Stimulated activated CD8-positive, alpha-beta memory T cell treated with anti-CD3 and anti-CD28 coated beads, Interleukin-15, amount 100 ng/mL, for 1 hour (primary cell): Measurements from ENCODE around the gene NPAS4.
"Not testable (repeated sequence)": the region's sequence is repeated elsewhere in the genome, so short reads cannot be mapped to it uniquely, and the experiment has no call there.

Experiments
- DNase-seq: peaks from one replicate; pipeline ENCODE4 v3.0.0-alpha.2; 2020; ENCODE audit warnings: low read depth

Gene NPAS4

GRCh38 chr11:66418168-66418985 is 2.5 kb upstream of the NPAS4 start:
- DNase-seq: peak; percentile 25

DNA sequence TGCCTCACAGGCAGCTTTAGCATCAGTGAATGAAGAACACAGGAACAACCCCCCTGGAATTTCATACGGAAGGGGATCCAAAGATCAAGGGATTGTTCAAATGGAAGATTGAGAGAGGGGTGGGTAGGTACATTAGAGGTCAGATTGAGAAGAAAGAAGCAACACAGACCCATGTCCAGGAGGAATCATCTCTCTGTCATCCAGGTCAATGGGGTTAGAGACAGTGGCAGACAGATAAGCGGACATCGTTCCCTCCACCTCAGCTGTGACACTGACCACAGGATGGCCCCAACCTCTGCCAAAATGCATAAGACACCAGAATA is 1.9 kb upstream of the NPAS4 start:
- DNase-seq: no peak

- no peak for DNase-seq
Measured at GRCh38 chr11:66419825-66420224, 1.0 kb upstream of the NPAS4 start.

GRCh38 chr11:66421492-66422205 is 814 bp downstream of the NPAS4 start:
- peak; percentile 75 for DNase-seq

DNA sequence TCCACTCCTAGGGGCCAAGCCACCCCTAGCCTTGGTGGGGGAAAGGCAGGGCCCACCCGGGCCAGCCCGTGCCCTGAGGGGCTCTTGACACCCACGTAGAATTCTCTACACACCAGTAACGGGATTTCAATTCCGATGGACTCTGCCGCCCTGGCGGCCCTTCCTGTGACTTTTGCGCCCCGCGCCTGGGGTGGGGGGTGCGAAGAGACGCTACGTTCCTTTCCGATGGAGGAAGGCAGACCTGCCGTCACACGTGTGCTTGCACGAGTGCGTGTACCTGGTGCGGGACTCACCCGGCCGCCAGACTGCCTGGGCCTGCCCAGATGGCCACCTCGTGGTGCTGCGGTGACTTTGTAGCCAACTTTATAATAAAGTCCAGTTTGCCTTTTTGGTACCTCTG is 5.5 kb downstream of the NPAS4 start:
- no peak for DNase-seq

DNA sequence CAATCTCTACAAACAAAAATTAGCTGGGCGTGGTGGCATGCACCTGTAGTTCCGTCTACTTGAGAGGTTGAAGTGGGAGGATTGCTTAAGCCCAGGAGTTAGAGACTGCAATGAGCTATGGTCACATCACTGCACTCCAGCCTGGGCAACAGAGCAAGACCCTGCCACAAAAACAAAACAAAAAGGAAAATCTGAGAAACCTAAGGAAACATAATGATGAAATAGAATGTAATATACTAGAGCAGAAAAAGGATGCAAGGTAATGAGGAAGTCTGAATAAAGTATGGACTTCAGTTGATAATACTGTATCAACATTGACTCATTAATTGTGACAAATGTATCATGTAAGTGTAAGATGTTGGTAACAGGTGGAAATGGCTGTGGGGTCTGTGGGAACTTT is 8.1 kb downstream of the NPAS4 start:
- DNase-seq: no peak

- peak; percentile 57 for DNase-seq
Measured at GRCh38 chr11:66429983-66430602, 9.3 kb downstream of the NPAS4 start.

DNA sequence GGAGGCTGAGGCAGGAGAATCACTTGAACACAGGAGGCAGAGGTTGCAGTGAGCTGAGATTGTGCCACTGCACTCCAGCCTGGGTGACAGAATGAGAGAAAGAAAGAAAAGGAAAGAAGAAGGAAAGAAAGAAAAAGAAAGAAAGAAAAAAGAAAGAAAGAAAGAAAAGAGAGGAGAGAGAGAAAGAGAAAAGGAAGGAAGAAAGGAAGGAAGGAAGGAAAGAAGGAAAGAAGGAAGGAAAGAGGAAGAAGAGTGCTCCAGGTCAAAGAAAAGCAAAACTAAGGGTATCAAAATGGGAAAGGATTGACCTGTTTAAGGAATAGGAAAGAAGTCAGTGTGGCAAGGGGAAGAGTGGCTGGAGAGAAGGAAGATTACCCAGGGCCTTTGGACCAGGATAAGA is 10.5 kb downstream of the NPAS4 start:
- DNase-seq: not testable (repeated sequence)

- not testable (repeated sequence) for DNase-seq
Measured at GRCh38 chr11:66431871-66432329, 11.1 kb downstream of the NPAS4 start.

DNA sequence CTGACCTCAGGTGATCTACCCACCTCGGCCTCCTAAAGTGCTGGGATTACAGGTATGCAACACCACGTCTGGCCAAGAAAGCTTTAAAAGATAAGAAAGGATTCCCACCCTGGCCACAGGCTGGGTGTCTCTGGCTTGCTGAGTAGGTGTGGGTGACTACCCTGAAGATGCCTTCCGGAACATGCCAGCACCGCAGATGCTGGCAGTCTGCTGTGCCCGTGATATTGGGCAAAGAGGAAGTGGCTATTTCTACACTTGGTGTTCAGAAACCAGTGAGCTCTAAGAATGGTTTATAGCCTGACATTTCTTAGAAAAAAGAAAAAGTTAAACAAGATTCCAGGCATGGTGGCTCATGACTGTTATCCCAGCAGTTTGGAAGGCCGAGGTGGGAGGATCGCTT is 11.8 kb downstream of the NPAS4 start:
- no peak for DNase-seq

- DNase-seq: no peak
Measured at GRCh38 chr11:66437979-66438503, 17.2 kb downstream of the NPAS4 start.

DNA sequence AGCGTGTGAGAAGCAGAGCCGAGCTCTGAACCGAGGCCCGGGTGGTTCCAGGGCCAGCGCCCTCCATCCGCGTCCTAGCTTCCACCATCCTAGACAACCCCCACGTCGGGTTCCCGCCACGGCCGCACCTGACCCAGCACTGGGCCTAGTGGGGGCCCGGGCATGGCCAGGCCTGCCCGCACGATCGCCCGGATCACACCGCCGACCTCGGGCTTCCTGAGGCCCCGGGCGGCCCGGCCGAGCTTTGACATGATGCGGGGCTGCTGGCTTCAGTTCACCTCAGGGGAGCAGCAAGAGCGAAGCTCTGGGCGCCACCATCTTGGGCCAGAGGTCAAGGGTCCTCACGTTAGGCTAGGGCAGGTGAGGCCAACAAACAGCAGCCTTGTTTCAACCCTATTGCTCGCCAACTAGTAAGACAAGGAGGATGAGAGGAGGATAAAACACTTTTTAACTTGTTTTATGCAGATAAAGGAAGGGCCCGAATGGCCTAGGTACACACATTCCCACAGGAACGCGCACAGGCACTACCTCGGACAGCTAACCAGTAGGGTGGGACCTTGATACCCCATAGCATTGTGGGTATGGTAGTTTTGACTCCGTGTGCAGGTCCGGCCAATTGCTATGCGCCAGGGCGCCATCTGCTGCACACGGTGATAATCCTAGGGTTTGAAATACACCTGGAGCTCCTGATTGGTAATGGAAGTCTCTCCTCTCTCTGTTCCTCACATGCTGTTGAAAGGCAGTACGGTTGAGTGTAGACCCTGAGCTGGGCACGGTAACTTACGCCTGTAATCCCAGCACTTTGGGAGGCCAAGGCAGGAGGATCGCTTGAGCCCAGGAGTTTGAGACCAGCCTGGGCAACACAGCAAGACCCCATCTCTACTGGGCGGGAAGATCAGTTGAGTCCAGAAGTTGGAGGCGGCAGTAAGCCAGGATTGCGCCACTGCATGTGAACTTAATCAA is 17.9 kb downstream of the NPAS4 start, which contains the start of gene MRPL11:
MRPL11 (minus strand) TSS at position 345 of the 963 bp plus-strand sequence; CDS start at position 251, 94 bp downstream.
- DNase-seq: peak; percentile 76

DNA sequence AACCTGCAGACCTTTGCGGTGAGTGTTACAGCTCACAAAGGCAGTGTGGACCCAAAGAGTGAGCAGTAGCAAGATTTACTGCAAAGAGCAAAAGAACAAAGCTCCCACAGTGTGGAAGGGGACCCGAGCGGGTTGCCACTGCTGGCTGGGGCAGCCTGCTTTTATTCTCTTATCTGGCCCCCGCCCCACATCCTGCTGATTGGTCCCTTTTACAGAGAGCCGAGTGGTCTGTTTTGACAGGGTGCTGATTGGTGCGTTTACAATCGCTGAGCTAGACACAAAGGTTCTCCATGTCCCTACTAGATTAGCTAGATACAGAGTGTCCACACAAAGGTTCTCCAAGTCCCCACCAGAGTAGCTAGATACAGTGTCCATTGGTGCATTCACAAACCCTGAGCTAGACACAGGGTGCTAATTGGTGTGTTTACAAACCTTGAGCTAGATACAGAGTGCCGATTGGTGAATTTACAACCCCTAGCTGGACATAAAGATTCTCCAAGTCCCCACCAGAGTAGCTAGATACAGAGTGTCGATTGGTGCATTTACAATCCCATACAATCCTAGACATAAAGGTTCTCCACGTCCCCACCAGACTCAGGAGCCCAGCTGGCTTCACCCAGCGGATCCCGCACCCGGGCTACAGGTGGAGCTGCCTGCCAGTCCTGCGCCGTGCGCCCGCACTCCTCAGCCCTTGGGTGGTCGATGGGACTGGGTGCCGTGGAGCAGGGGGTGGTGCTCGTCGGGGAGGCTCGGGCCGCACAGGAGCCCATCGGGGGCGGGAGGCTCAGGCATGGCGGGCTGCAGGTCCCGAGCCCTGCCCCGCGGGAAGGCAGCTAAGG is 19.5 kb downstream of the NPAS4 start:
- DNase-seq: not testable (repeated sequence)

DNA sequence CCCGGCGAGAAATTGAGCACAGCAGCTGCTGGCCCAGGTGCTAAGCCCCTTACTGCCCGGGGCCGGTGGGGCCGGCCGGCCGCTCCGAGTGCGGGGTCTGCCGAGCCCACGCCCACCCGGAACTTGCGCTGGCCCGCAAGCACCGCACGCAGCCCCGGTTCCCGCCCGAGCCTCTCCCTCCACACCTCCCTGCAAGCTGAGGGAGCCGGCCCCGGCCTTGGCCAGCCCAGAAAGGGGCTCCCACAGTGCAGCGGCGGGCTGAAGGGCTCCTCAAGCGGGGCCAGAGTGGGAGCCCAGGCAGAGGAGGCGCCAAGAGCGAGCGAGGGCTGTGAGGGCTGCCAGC is 20.1 kb downstream of the NPAS4 start:
- DNase-seq: not testable (repeated sequence)

- DNase-seq: no peak
Measured at GRCh38 chr11:66443602-66444001, 22.8 kb downstream of the NPAS4 start.

DNA sequence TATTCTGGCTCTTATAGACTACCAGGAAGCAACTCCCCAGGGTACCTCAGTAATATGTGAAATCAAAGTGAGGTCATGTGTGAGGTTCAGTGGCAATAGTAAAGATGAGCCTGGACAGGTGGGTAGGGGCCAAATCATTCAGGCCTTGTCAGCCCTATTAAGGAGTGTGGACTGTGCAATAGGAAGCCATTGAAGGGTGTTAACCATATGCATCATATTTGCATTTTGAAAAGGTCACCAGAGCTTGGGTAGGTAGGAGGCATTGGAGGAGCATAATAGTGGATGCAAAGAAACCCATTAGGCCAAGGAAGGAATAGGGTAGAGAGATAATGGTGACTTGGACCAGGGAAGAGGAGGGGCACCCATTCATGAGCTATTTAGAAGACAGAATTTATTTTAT is 26.2 kb downstream of the NPAS4 start:
- DNase-seq: no peak

DNA sequence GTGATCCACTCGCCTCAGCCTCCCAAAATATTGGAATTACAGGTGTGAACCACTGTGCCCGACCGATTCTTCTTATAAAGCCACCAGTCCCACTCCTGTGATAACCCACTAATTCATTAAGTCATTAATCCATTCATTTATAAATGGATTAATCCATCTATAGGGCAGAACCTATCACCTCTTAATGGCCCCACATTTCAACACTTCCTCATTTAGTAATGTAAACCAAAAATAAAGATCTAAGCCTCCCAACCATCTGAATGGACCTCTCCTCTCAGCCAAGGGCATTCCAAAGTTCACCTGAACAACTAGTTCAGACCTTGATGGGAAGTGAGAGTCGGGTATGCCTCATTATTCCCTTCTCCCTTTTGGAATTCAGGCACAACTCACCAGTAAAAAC is 27.7 kb downstream of the NPAS4 start:
- DNase-seq: no peak

- DNase-seq: no peak
Measured at GRCh38 chr11:66450560-66450959, 29.7 kb downstream of the NPAS4 start.

DNA sequence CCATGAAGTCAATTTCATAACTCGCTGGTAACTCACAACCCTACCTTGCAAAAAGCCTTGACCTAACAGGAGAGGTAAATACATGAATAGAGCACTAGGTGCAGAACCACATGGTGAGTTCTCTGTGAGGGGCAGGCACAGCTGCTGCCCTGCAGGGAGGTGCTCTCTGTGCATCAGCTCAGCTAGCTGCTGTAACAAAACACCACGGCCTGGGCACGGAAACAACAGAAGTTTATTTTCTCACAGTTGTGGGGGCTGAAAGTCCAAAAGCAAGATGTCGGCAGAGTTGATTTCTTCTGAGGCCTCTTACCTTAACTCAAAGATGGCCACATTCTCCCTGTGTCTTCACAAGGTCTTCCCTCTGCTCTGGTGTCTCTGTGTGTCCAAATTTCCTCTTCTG is 30.8 kb downstream of the NPAS4 start:
- no peak for DNase-seq

DNA sequence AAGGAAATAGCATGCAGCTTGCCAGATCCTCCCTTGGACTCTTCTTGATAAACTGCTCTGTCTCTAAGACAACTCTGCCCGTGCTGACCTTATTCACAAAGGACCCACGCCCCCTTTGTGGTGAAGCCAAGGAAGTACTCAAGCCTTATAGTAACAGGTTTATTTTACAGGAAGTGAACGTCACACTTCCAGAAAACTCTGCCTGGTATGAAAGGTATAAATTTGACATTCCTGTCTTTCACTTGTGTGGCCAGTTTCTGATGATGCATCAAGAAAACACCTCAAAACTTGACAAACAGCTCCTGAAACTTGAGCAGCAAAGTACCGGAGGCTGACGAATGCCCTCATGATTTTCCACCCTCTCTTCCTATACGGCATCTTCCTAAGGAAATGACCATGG is 33.4 kb downstream of the NPAS4 start:
- DNase-seq: no peak

DNA sequence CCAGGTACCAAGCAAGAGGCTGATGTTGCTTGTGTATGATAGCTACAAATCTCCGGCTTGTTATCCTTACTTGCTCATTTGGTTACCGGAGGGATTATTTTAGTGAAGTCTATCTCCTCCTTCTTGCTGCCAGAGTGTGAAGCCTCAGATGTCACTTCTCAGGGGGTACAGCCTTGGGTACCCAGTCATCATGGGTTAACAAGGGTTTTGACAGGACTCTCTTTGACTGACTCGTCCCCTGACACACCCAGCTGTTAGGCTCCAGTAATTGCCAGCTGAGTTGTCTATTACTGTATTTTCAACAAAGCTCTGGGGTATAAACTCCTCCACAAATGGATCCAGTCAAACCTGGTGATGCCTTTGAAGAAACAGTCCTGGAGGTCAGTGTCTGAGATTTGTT is 34.0 kb downstream of the NPAS4 start:
- no peak for DNase-seq
